Left forelimb (tissue), 1 donor: ENCODE results near the gene ATRNL1.
"Not testable (repeated sequence)": the region's sequence is repeated elsewhere in the genome, so short reads cannot be mapped to it uniquely, and the experiment has no call there.

ENCODE experiments used
- DNase-seq: peaks from one replicate; pipeline ENCODE4 v3.0.0-alpha.2; 2018; ENCODE audit warnings: low spot score

Gene ATRNL1

GRCh38 chr10:115761166-115761565 is 668.0 kb downstream of the ATRNL1 start:
- no peak for DNase-seq

- DNase-seq: no peak
These were observed 668.9 kb downstream of the ATRNL1 start for GRCh38 chr10:115762029-115762428.

GRCh38 chr10:115771755-115772154 is 678.6 kb downstream of the ATRNL1 start:
- DNase-seq: no peak

- DNase-seq: no peak
These were observed 679.4 kb downstream of the ATRNL1 start for GRCh38 chr10:115772606-115773005.

- DNase-seq: no peak
These were observed 680.7 kb downstream of the ATRNL1 start for GRCh38 chr10:115773832-115774231.

GRCh38 chr10:115774721-115775120 is 681.6 kb downstream of the ATRNL1 start:
- no peak for DNase-seq

GRCh38 chr10:115777646-115778045 is 684.5 kb downstream of the ATRNL1 start:
- DNase-seq: no peak

GRCh38 chr10:115790220-115790619 is 697.1 kb downstream of the ATRNL1 start:
- no peak for DNase-seq

- no peak for DNase-seq
These were observed 702.8 kb downstream of the ATRNL1 start for GRCh38 chr10:115795964-115796363.

- DNase-seq: no peak
These were observed 708.3 kb downstream of the ATRNL1 start for GRCh38 chr10:115801457-115801856.

- DNase-seq: no peak
These were observed 708.8 kb downstream of the ATRNL1 start for GRCh38 chr10:115801992-115802391.

- no peak for DNase-seq
These were observed 709.7 kb downstream of the ATRNL1 start for GRCh38 chr10:115802911-115803310.

GRCh38 chr10:115814542-115814941 is 721.4 kb downstream of the ATRNL1 start:
- DNase-seq: no peak

GRCh38 chr10:115818012-115818411 is 724.8 kb downstream of the ATRNL1 start:
- DNase-seq: no peak

GRCh38 chr10:115826396-115826795 is 733.2 kb downstream of the ATRNL1 start:
- DNase-seq: no peak

- no peak for DNase-seq
These were observed 734.3 kb downstream of the ATRNL1 start for GRCh38 chr10:115827231-115828009.

GRCh38 chr10:115828182-115828581 is 735.0 kb downstream of the ATRNL1 start:
- DNase-seq: not testable (repeated sequence)

- DNase-seq: no peak
These were observed 736.5 kb downstream of the ATRNL1 start for GRCh38 chr10:115829521-115830205.

GRCh38 chr10:115830265-115830970 is 737.3 kb downstream of the ATRNL1 start:
- DNase-seq: no peak

GRCh38 chr10:115831016-115831415 is 737.9 kb downstream of the ATRNL1 start:
- no peak for DNase-seq

- no peak for DNase-seq
These were observed 740.0 kb downstream of the ATRNL1 start for GRCh38 chr10:115833119-115833518.

GRCh38 chr10:115844591-115844990 is 751.4 kb downstream of the ATRNL1 start:
- DNase-seq: no peak

GRCh38 chr10:115845921-115846320 is 752.8 kb downstream of the ATRNL1 start:
- no peak for DNase-seq
